SH-SY5Y (cell line): ENCODE measurements around the gene CPZ.

Experiments
- GATA2 ChIP-seq: IDR thresholded peaks from 2 replicates; pipeline ENCODE4 v1.6.1; 2011; ENCODE audit warnings: mild to moderate bottlenecking, low read depth, low read length
- GATA3 ChIP-seq: IDR thresholded peaks from 2 replicates; pipeline ENCODE4 v1.6.1; 2011; ENCODE audit warnings: low read depth, mild to moderate bottlenecking, low read length, moderate library complexity

Gene CPZ

DNA sequence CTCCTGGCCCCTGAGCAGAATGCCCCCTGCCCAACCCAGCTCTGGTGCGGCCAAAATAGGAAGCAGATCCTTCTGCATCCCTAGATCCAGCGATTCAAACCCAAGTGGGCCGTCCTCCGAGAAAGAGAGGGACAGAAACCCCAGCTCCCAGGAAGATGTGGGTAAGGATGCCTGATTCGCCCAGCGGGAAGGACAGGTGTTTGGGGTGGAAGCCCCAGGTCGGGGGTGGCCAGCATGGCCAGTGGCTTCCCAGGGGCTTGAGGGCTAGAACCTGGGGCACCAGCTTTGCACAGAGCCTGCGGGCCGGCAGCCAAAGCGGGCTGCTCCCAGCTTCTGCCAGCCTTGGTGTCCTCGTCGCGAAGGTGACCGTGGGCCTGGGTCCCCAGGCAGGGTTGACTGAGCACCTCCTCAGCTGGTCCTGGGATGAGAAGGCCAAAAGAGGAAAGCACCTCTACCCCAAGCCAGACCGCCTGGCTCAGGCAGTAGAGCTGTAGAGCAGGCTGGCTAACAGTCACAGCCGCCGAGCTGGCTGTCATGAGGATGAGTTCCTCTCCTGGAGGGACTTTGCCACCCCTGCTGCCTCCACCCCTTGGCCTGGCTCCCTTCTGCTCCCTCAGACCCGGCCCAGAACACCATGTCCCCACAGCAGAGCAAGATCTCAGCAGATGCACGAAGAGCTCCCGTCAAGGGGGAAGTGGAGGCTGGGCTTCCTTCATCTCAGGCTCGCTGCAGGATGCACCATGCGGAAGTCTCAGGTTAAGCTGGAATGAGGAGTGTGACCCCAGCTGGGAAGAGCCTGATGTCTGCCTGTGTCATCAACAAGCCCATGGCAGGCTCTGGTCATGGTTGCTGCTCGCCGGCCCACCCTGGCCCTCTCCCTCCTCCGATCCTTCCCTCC lies 59.9 kb downstream of the CPZ start:
- TF ChIP-seq GATA3, result no peak

DNA sequence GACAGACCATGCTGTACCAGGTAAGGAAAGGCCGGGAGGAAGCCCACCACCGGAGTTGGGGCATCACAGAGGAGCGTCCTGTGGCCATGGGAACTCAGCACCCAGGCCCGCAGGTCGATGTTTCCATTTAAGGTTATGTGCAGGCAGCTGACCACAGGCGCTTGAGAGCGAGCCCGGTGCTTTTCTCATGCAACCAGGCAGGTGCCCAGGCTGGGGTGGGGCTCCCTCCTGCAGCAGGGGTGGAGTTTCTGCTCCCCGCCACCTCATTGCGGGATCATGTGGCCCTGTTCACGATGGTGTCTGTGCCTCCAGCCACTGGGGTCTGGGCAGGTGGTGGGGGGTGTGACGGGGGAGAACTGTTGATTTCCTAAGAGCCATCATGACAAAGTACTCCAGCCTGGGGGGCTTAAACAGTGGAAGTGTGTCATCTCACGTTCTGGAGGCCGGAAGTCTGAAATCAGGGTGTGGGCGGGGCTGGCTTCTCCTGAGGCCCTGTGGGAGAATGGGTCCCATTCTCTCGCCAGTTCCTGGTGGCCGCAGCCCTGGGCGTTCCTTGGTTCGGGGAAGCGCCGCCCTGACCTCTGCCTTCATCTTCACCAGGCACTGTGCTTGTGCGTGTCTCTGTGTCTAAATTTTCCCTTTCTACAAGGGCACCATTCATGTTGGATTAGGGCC lies 60.9 kb downstream of the CPZ start:
- TF ChIP-seq GATA3 (no peak), GATA2 (no peak)

DNA sequence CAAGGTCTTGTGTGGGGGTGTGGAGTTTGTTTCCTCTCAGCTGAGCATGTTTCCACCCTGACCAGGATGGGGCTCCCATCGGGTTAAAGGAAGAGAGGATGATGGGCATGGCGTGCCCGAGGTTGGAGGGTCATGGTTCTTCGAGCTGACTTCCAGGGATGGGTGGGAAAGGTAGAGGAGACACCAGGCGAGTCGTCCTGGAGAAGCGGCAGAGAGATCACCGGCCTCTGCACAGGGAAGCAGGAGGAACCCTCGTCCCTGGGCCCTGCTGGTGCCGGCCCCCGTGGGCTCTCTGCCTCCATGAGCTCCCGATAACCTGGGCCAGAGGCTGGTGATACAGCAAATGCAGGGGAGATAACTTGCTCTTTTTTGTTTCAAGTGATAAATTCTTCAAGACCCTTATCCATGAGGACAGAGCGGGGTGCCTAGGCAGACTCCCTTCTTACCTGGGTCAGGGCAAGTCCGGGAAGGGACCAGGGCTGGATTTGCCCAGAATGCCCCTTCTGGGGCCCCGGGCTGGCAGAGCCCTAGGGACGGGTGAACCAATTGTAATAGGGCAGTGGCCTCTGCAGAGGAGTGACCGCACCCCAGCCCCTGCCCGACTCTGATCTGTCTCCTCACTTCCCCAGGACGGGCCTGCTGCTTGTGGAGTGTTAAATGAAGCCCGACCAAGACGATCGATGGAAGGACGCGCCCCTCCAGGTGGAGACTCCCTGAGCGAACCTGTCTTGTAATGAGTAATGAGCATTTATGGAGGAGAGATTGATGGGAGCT lies 63.0 kb downstream of the CPZ start:
- TF ChIP-seq GATA3, result no peak
- TF ChIP-seq GATA2, result no peak

DNA sequence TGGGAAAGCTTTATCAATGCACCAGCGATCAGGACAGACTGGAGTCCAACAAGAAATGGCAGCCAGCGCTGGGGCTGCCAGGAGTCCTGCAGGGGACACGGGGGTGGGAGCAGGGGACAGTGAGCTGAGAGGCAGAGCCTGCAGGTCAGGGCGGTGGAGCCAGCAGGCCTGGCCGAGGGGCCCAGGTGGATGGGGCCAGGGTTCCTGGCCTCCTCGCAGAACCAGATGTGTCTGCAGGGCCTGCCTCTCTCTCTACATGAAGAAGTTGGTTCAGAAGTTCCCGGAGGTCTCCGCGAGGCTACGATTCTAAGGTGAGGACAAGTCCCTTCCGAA lies 63.6 kb downstream of the CPZ start:
- TF ChIP-seq GATA2 (no peak), GATA3 (no peak)

DNA sequence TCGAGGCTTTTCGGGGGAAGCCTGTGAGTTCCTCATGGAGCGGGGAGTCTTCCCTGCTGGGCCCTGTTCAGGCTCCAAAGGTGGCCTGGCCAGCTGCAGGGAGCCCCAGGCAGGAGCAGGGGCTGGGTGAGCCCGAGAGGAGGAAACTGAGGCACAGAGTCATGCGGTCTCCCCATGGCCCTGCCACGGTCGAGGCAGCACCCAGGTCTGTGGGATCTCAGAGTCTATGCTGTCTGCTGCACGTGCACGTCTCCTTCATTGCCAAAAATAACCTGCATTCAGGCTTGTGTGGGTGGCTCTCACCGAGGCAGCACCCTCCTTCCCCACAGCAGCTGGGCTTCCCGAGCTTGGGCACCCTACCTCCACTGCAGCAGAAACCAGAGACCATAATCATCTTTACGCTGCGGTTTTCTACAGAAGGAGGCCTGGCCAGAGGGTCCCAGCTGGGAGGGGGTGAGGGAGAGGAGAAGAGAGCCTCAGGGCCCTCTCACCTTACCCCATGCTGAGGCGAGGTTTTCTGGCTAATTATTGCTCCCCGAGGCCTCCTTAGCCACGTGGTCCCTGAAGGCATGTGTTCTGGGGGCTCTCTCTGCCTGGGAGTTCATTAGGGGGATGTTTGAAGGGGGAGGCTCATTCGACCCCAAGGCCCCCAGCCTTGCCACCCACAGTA lies 64.3 kb downstream of the CPZ start:
- no peak for TF ChIP-seq GATA3
- no peak for TF ChIP-seq GATA2

DNA sequence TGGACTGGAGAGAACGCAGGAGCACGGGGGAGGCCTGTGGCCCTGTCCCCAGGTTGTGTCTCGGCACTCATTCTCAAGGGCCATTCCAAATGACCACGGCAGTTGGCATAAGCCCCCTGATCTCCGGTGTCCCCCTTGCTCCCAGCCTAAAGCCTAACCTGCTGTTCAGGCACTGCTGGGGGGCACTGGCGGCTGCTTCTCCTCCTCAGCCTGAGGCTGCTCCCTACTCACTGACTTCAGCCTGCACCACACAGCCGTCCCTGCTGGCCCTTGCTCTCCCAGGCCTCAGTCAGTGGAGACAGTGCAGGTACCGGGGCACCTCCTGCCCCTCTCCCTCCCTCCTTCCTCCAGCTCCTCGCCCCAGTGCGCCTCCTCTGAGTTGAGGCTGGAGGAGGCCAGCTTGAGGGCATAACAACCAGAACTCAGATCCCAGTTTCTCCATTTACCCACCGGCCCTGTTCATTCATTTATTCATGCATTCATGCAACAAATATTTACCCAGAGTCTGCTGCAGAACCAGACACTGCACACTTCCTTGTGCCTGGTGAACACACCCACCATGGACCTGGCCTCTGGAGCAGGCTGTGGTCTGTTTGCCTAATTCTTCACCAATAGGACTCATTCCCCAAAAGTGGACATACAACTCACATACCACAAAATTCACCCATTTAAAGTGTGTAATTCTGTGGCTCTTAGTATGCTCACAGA lies 65.0 kb downstream of the CPZ start:
- no peak for TF ChIP-seq GATA2
- no peak for TF ChIP-seq GATA3

DNA sequence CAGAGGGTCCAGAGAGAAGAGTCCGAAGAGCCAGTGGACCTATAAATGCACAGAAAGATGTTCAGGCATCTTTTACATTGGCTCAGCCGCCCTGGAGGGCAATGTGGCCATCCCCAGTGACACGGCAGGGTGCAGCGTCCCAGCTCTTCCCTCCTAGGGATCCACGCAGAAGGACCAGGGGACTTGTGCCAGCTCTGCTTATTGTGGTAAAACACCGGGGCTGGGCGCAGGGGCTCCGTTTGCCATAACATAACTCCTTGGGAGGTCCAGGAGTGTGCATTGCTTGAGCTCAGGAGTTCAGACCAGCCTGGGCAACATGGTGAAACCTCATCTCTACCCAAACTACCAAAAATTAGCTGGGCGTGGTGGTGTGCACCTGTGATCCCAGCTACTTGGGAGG lies 70.2 kb downstream of the CPZ start:
- TF ChIP-seq GATA2, result no peak
- TF ChIP-seq GATA3, result no peak

DNA sequence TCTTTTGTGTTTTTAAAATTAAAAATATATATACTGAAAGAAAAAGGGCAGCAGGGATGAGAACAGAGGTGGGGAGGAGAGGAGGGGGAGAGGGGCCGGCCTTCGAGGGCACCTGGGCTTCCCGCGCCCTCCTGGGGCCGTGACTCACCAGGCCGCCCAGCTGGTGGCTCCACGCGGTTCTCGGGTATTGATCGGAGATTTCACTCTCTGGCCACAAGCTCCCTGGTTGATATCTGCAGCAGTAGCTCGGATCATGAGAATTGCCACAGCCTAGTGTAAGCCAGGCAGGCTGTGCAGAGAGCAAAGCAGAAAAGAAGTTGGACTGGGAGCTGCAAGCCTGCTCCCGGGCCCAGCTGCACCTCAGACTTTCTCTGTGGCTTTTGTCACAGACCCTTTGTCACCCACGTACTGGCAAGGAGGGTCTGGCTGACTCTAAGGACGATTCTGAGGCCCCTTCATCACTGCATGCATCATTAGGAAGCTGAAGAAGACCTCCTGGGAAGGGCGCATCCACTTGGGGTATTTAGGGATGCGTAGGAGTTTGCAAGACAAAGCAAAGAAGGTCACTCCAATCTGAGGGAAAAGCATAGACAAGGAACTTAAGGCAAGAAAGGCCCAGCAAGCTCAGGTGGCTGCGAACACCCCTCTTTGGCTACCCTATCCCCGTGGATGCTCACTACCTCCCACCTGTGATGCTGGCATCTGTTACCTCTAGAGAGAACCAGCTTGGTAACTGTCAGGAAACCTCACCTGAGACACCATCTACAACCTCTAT lies 71.7 kb downstream of the CPZ start:
- no peak for TF ChIP-seq GATA2
- no peak for TF ChIP-seq GATA3

DNA sequence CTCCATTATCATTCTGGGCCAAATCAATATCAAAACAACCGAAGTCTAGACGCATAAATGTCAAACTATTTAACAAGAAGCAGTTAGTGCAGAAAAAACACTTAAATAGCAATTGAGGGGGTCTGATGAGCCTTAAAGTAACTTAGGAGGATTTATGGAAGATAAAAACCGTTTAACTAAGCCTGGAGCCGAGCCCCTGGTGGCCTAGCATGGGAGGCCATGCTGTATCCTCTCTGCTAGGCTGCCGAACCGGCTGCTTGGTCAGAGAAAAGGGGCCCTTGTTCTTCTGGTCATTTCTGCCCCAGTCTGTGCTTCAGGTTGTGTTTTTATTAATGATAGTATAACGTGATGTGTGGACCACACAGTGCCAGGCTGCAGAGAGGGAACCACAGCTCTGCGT lies 72.4 kb downstream of the CPZ start:
- TF ChIP-seq GATA2, result no peak
- TF ChIP-seq GATA3, result no peak

DNA sequence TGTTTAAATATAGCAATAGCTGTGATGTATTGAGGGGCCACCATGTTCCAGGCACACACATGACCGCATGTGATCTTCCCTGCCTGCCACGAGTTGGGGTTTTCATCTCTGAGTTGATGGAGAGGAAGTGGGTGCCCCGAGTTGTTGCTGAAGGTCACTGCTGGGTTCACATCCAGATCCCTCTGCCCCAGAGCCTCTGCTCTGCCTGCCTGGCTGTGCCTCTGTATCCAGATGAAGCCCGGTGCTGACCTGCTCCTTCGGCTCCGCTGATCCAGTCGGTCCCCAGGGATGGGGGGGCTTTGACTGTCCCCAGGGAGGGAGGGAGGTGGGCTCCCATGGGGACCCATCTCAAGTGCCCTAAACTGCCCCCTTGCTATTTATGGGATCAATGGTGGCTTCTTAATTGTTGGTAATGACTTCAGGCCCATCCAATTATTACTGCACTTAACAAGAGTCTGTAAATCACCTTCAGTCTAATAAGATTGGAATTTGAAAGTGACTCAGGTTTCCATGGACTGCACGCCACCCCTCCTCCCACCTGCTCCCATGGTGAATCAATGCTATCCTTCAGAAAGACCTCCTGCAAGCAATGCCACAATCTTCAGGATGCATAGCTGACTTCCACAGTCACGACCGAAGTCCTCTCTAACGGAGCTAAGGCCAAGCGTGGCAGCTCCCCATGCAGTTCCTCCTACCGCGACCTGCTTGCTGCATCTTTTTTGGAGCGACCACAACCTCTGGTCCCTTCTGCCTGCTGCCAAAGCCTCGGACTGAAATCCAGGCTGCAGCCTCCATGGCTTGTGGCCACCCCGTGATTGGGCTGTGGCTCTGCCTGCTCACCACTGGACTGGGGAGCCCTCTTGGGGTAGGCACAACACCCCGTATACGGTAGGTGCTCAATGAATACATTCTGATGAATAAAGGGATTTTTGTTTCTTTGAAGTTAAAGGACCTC lies 73.1 kb downstream of the CPZ start:
- no peak for TF ChIP-seq GATA2
- TF ChIP-seq GATA3, result no peak

DNA sequence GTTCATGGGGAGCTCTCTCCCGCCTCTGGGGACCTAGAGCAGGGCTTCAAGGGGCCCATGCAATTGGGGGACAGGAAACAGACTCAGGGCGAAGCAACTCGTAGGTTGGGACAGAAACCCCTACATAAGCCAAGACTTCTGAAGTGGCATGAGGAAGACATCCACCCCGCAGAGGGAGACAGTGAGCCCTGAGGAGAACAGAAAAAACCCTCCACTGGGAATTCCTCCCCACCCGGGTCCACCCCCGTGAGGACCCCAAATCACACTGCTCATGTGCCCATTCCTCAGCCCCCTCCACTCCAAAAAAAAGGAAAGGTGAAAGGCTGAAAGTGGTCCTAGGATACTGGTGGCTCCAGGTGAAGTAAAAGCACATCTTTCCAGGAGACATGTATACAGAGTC lies 74.0 kb downstream of the CPZ start:
- TF ChIP-seq GATA3 (no peak), GATA2 (no peak)
